GM19438 (cell line): Measurements from ENCODE around the gene SLC16A10.
A peak's percentile ranks its signal among the peaks of the same experiment; 100 is the strongest.
"Not testable (repeated sequence)": the region's sequence is repeated elsewhere in the genome, so short reads cannot be mapped to it uniquely, and the experiment has no call there.

ENCODE experiments used
- ATAC-seq: cut with Tn5 transposase; IDR thresholded peaks from one replicate; pipeline ENCODE4 v1.9.1; 2021; ENCODE audit warnings: low read depth; ENCODE audit not compliant: unreplicated experiment

Gene SLC16A10

DNA sequence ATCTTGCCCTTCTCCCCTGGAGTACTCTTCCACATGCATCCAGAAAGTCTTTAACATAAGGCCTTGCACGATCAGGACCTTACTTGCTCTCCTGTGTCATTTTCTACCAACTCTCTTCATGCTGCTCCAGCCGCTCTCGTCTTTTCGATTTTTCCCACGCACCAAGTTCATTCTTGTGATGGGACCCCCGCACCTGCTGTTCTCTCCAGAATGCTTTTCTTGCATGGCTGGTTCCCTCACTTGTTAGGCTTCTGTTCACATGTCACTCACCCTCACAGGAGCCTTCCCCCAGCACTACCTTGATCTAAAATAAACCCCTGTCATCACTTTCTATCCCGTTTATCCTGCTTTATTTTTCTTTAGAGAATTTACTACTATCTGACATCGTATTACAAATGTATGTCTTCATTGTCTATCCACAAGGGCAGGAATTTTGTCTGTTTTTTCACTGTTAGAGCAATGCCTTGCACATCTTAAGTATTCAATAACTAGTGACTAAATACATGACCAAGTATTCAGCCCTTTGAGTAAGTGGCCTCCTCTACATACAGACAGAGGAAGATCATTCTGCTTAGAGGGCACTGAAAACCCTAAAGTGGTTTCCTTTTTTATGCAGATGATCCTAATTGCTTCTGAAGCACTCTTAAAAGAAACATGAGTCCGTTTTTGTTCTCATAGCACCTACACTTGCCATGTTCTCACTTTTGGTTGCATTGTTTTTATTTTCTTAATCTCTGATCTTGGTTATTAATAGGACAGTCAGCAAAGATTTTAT lies 166.9 kb downstream of the SLC16A10 start:
- ATAC-seq: no peak

GRCh38 chr6:111254779-111255166 lies 167.5 kb downstream of the SLC16A10 start:
- ATAC-seq: no peak

DNA sequence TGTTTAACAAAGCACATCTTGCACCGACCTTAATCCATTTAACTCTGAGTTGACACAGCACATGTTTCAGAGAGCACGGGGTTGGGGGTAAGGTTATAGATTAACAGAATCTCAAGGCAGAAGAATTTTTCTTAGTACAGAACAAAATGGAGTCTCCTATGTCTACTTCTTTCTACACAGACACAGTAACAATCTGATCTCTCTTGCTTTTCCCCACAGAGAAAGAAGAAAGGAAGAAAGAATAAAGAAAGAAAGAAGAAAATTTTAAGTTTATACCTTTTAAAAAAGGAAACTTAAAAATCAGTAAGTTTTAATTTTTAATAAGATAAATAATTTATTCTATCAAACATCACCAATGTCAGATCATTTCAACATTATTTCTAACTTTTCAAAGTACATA lies 168.5 kb downstream of the SLC16A10 start:
- not testable (repeated sequence) for ATAC-seq

- ATAC-seq: no peak
Measured at GRCh38 chr6:111256646-111257045, 169.3 kb downstream of the SLC16A10 start.

DNA sequence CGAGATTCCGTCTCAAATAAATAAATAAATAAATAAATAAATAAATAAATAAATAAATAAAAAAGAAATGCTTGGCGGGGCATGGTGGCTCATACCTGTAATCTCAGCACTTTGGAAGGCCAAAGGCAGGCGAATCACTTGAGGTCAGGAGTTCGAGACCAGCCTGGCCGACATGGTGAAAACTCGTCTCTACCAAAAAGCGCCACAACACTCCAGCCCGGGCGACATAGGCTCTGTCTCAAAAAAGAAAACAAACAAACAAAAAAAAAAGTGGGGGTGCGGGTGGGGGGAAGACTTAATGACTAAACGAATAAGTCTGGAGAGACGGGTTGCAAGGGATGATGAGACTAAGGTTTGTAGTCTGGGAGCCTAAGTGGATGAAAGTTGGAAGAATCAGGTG lies 170.7 kb downstream of the SLC16A10 start:
- ATAC-seq: no peak

GRCh38 chr6:111258615-111259088 lies 171.3 kb downstream of the SLC16A10 start:
- no peak for ATAC-seq

DNA sequence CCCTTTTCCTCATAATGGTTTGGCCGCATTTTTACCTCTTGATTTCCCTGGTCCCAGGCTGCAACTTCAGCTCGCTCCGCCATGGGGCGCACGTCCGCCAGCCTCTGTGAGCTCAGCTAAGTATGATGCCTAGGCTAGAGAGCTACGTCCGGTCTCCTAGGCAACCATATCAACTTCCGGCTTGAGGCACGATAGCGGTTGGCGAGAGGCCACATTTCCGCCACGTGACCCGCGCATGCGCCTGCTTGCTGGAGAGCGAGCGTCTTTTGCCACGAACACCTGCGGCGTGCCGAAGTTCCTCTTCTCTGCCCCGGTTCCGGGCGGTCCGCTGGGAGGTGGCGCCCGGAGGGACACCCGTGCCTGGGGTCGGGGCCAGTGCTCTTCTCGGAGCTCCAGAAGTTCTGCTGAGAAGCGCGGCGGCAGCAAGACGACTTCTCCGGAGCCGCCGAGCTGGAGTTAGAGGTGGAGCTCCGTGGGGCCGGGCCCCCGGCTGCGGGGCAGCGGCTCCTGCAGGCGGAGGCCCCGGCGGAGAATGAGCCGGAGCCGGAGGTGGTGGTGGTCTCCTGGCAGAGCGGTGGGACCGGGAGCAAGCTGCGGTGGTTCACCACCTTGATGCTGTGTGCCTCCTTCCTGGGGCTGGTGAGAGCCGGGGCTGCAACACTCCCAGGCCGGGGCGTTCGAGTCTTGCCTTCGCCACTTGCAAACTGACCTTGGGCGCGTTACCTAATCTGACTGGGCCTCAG lies 172.0 kb downstream of the SLC16A10 start:
- peak; percentile 99 for ATAC-seq

DNA sequence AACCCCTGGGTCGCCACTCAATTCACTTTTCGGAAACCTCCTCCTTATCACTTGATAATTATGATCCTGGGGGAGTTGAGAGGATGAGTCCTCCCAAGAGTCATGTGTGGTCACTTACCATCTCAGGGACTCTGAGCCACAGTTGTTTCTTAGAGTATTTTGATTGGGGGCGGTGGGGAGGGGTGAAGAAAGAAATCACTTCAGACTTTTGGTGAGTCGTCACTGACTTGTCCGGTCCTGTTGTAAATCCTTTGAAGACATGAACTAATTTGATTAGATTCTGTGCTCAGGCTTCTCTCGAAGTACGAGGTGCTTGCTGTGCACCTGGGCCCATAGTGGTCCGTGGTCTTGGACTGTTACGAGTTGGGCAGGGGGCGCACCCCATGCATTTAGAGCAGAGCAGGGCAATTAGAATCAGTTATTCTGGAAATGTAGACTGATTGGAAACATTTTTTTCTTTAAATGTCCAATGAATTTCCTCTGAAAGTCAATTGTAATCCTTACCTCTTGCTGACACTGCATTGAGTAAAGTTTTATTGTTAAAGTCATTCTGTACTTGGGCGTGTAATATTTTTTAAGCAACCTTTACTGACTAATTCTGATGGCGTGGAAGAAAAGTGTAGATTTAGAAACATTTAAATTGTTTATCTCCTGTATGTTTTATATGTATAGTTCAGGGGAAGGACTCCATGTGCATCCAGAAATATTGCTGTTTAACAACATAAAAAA lies 173.4 kb downstream of the SLC16A10 start:
- no peak for ATAC-seq

- ATAC-seq: no peak
Measured at GRCh38 chr6:111263837-111264236, 176.5 kb downstream of the SLC16A10 start.

GRCh38 chr6:111265842-111266241 lies 178.5 kb downstream of the SLC16A10 start:
- no peak for ATAC-seq

GRCh38 chr6:111266276-111266675 lies 179.0 kb downstream of the SLC16A10 start:
- no peak for ATAC-seq

DNA sequence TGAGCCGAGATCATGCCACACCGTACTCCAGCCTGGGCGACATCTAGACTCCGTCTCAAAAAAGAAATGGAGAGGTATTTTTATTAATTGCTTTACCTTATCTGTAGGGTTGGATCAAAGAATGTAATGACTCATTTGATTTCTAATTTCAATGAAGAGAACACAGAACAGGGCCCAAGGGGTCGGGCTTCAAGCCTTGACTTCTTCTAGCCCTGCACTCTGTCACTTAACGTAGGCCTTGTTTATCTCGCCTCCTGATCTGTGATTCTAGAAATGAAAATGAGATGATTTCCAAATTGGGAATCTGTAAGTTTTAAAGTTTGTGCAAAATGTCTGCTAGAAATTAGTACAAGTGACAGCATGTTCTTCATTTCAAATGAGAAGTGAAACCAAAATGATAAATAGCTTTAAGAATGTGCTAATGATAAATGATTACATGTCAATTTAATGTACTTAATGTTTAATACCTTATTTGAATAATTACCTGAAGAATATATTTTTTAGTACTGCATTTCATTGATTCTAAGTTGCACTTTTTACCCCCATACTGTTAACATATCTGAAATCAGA lies 180.5 kb downstream of the SLC16A10 start:
- no peak for ATAC-seq

GRCh38 chr6:111269401-111269970 lies 182.2 kb downstream of the SLC16A10 start:
- no peak for ATAC-seq

- ATAC-seq: no peak
Measured at GRCh38 chr6:111270121-111270520, 182.8 kb downstream of the SLC16A10 start.

GRCh38 chr6:111274593-111275217 lies 187.4 kb downstream of the SLC16A10 start:
- ATAC-seq: no peak

DNA sequence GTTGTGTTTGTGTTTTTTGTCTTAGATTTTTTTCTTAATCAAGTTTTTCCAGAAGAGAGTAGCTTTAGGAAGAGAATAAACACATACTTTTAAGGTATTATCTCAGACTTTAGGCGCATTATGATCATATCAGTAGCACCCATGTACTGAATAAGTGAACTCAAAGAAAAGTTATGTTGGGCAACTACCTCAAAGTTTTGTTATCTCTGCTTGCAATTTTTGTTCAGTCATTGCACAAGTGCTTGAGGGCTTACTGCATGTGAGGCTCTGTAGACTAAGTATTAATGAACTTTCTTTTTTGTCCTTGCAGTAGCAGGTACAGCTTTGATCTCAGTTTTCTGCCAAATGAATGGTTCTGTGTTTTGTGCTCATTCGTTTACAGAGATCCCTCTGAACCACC lies 189.0 kb downstream of the SLC16A10 start:
- ATAC-seq: no peak

GRCh38 chr6:111276736-111277135 lies 189.4 kb downstream of the SLC16A10 start:
- no peak for ATAC-seq

GRCh38 chr6:111277819-111278218 lies 190.5 kb downstream of the SLC16A10 start:
- ATAC-seq: no peak

GRCh38 chr6:111278731-111279130 lies 191.4 kb downstream of the SLC16A10 start:
- no peak for ATAC-seq

DNA sequence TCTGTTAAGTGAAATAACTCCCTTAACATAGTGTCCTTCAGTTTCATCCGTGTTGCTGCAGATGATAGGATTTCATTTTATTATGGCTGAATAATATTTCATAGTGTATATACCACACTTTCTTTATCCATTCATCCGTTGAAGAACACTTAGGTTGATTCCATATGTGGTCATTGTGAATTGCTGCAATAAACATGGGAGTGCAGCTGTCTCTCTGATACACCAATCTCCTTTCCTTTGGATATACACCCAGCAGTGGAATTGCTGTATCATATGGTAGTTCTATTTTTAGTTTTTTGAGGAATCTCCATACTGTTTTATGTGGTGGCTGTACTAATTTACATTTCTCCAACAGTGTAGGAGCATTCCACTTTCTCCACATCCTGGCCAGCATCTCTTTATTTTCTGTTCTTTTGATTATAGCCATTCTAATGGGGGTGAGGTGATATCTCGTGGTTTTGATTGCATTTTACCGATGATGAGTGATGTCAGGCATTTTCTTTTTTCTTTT lies 193.2 kb downstream of the SLC16A10 start:
- ATAC-seq: no peak
